Fibroblast of lung (primary cell): ENCODE results near the gene ARMH4.

ENCODE experiments used
- CTCF ChIP-seq, 2 donors: IDR thresholded peaks in 1 of 2; conservative IDR thresholded peaks in 1 of 2; 1 replicate in 1 of 2; 2 replicates in 1 of 2; pipeline ENCODE4 v1.5.1; 2011 to 2012; ENCODE audit warnings: low read length in 2 of 2, control low read depth in 1 of 2, inconsistent platforms in 1 of 2, low read depth in 1 of 2, mild to moderate bottlenecking in 1 of 2
- EZH2 ChIP-seq: IDR thresholded peaks from 2 replicates; pipeline ENCODE4 v1.5.1; 2012; ENCODE audit warnings: low read length, control low read depth, mild to moderate bottlenecking; ENCODE audit errors: missing control alignments

- TF ChIP-seq CTCF (conservative IDR thresholded peaks at IDR 0.05 in 1 of 2, IDR thresholded peaks at IDR 0.05 in 1 of 2; ENCODE audit: low read depth in 1 of 2, low read length in 2 of 2) (no peak), EZH2 (no peak)
These were observed 91.9 kb downstream of the ARMH4 start for GRCh38 chr14:58060077-58060476.
